ENCODE measurements around the gene TMEM14A. TPM values are rescaled to one million over a fixed set of nuclear protein-coding genes. Genes with fewer than 3 reads are reported as not detected.
"Not testable (repeated sequence)": the region's sequence is repeated elsewhere in the genome, so short reads cannot be mapped to it uniquely, and the experiment has no call there.

TMEM14A gene
- total RNA-seq, 2 experiments from 2014 or later, result 16.8 to 19.3 TPM

DNA sequence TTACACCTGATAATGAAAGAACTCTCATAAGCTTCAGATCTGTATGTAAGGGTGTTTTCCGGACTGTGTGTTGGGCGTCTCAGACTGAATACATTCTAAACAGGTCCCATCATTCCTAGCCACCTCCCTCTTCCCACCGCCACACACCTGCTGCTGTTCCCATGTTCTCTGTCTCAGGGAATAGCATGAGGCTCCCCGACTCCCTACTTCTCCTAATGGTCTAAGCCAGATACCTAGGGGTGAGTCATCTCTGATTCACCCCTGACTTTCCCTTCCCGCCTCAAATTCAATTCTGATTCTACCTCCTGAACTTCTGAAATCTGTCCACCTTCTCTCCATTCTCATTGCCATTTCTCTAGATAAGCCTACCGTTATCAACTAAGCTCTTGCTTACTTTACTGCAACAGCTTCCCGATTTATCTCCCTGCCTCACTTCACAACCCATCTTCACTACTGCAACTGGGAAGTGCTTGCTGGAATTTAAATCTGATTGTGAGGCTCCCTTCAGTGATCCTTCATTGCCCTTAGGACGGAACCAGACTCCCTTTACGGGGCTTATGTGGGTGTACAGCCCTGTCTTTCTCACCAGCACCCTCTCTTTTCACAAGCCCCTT lies 1.6 kb downstream of the TMEM14A start:
- ChIA-PET POLR2A (no interaction called here), CTCF (interaction anchor here (1.1 to 1.8 kb wide), 2 partner anchors 20 to 256 kb away, joined by 3 to 6 read pairs; no protein-coding TSS in a partner anchor)
- peaks cover 13% of the 10 kb centered on the region for H3K36me3 Mint-ChIP-seq
- H3K4me1 Mint-ChIP-seq (ENCODE audit: low read depth), result peaks cover 35% of the 10 kb centered on the region
- no peak overlapping the region for H3K27ac Mint-ChIP-seq
- peak; percentile 15 for DNase-seq
- H3K4me3 Mint-ChIP-seq, result no peak overlapping the region
- intact Hi-C loops (cut with micrococcal nuclease), result loop anchor here (10.0 kb wide), 1 partner anchor 322 kb away; the partner anchor contains the start of gene GSTA4
- H3K27me3 Mint-ChIP-seq, result no peaks in the 10 kb centered on the region
- H3K9me3 Mint-ChIP-seq, result no peaks in the 10 kb centered on the region

DNA sequence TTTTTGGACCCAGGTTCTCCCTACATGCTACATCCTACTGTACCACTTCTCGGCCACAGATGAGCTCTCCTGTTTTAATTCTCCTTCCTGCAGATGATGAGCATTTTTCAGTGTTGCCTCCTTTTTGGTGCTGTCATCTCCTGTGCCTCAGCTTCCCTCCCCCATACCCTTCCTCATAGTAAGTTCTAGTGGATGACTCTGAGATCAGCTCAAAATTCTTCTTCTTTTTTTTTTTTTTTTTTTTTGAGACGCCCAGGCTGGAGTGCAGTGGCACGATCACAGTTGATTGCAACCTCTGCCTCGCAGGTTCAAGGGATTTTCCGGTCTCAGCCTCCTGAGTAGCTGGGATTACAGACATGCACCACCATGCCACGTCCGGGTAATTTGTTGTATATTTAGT lies 3.8 kb downstream of the TMEM14A start:
- Mint-ChIP-seq H3K4me3 (no peak overlapping the region), H3K36me3 (peaks cover 13% of the 10 kb centered on the region), H3K4me1 (ENCODE audit: low read depth) (peaks cover 32% of the 10 kb centered on the region), H3K27me3 (no peaks in the 10 kb centered on the region), H3K27ac (no peak overlapping the region), H3K9me3 (no peaks in the 10 kb centered on the region)
- CTCF ChIA-PET, result interaction anchor here (1.2 to 2.3 kb wide), 5 partner anchors 10 to 611 kb away, joined by 3 to 7 read pairs (median 4); no protein-coding TSS in a partner anchor
- no peak for DNase-seq
- intact Hi-C loops (cut with micrococcal nuclease), result loop anchor here (10.0 kb wide), 1 partner anchor 320 kb away; the partner anchor contains the start of gene GSTA4
- POLR2A ChIA-PET, result no interaction called here

DNA sequence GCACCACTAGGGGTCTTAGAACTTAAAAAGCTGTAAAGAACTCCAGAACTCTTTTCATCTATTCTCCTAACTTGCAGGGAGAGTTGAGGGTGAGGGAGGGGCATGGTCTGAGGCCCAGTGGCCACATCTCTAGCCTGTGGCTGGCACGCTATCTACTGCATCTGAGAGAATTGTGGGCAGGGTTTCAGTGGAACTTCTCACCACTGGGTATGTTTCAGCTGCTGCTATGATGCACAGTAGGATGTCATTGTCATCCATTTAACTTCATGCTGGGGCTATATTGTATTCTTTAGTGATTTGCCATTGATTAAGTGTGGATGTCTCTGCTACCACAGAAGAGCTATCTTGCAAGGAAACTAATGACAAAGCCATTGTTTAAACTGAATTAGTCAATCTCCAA lies 4.5 kb downstream of the TMEM14A start:
- peaks cover 28% of the 10 kb centered on the region for H3K4me1 Mint-ChIP-seq (ENCODE audit: low read depth)
- intact Hi-C loops (cut with micrococcal nuclease), result loop anchor here (10.0 kb wide), 1 partner anchor 319 kb away; the partner anchor contains the start of gene GSTA4
- DNase-seq, result no peak
- H3K36me3 Mint-ChIP-seq, result peaks cover 13% of the 10 kb centered on the region
- POLR2A ChIA-PET, result no interaction called here
- no peaks in the 10 kb centered on the region for H3K27me3 Mint-ChIP-seq
- no peak overlapping the region for H3K27ac Mint-ChIP-seq
- H3K9me3 Mint-ChIP-seq, result no peaks in the 10 kb centered on the region
- CTCF ChIA-PET, result interaction anchor here (1.1 to 2.3 kb wide), 4 partner anchors 10 to 23 kb away, joined by 3 to 6 read pairs (median 4); no protein-coding TSS in a partner anchor
- H3K4me3 Mint-ChIP-seq, result no peak overlapping the region

DNA sequence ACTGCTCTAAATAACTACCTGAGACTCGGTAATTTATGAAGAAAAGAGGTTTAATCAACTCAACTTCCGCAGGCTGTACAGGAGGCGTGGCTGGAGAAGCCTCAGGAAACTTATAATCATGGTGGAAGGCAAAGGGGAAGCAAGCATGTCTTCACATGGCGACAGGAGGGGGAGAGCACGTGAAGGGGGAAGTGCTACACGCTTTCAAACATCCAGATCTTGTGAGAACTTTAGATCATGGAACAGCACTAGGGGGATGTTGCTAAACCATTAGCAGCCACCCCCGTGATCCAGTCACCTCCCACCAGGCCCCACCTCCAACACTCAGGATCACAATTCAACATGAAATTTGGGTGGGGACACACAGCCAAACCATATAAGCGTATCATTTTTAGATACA lies 5.7 kb downstream of the TMEM14A start:
- H3K36me3 Mint-ChIP-seq, result peaks cover 13% of the 10 kb centered on the region
- POLR2A ChIA-PET, result not testable (repeated sequence)
- intact Hi-C loops (cut with micrococcal nuclease), result loop anchor here (10.0 kb wide), 1 partner anchor 318 kb away; the partner anchor contains the start of gene GSTA4

DNA sequence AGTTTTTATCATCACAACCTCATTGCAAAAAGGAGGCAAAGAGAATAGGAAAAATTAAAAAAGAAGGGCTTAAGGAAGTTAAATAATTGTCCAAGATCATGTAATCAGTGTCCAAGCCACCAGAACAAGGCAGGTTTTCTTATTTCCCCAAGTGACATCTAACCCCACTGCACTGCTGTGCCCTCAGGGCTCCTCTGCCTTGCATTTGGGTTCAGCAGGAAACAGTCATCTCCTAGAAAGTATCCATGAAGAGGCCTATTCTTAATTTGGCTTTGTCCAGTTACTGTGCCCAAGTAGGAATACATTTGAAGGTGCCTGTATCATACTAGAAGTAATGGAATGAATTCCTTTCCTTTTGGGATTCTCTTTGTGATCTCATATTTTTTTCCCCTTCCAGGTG lies 10.5 kb downstream of the TMEM14A start:
- Mint-ChIP-seq H3K27ac (no peak overlapping the region), H3K9me3 (no peaks in the 10 kb centered on the region), H3K36me3 (peaks cover 22% of the 10 kb centered on the region), H3K27me3 (no peaks in the 10 kb centered on the region), H3K4me1 (ENCODE audit: low read depth) (peaks cover 5% of the 10 kb centered on the region), H3K4me3 (no peak overlapping the region)
- CTCF ChIA-PET, result no interaction called here
- POLR2A ChIA-PET, result no interaction called here
- intact Hi-C loops (cut with micrococcal nuclease), result no loop called here
- no peak for DNase-seq

More for the DNA sequence above, 5.7 kb downstream of the TMEM14A start:
- H3K9me3 Mint-ChIP-seq, H3K27me3 Mint-ChIP-seq, H3K4me3 Mint-ChIP-seq, DNase-seq, H3K27ac Mint-ChIP-seq: not testable (repeated sequence)
- CTCF ChIA-PET, result interaction anchor here (1.1 kb wide), 1 partner anchor 13 kb away, joined by 3 read pairs; no protein-coding TSS in a partner anchor
- H3K4me1 Mint-ChIP-seq (ENCODE audit: low read depth), result peaks cover 20% of the 10 kb centered on the region

DNA sequence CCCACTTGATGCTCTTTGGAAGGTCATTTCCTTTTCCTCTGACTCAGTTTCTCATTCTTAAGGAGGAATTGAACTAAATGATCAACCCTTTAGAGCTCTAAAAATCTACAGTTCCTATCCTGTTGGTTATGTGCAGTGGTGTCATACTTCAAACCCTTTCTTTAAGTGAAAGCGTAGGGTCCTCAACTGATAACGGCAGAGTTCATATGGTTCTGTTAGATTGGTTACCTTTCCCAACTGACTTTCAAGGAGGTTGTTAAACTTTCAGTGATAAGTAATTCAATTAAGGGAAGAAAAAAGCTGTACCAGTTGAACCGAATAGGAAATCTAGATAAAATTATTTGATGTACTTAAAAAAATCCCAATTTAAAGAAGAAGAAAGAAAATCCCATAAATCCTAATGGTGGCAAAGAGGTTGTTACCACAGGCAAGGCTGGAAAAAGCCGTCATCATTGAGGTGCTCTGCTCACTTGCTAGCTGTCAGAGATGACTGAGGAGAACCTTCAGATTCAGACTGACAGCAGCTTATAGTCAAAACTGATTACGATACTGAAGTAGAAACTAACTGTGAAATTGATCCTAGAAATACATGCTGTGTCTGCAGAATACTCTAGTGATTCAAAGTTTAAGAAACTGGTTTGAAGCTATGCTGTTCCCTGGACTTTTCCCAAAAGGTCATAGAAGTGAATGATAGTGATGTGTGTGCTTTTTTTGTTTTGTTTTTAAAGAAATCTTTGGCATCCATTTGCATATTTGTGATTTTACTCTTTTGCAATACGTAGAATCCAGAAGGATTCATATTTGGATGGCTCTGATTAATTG lies 16.2 kb downstream of the TMEM14A start:
- POLR2A ChIA-PET, result no interaction called here
- no peak for DNase-seq
- Mint-ChIP-seq H3K27ac (no peak overlapping the region), H3K9me3 (no peaks in the 10 kb centered on the region), H3K27me3 (no peaks in the 10 kb centered on the region), H3K4me3 (no peak overlapping the region), H3K4me1 (ENCODE audit: low read depth) (peaks cover 5% of the 10 kb centered on the region), H3K36me3 (peaks cover 14% of the 10 kb centered on the region)
- CTCF ChIA-PET, result no interaction called here
- intact Hi-C loops (cut with micrococcal nuclease), result no loop called here

DNA sequence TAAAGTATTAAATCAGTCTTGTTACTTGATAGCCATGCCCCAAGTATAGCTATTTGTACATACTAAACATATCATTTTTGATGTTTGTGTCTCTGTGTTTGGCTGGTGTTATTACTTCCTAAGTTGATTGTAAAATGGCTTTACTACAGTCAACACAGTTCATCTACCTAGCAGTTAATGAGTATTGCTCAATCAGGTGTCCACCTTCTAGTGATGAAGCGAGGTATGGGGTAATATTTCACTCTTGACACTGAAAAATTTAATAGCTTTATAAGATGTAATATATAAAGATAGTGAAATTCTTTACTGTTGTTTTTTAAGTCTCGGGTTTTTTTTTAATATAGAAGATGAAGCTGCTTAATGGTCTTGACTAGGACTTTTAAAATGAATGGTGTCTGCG lies 18.9 kb downstream of the TMEM14A start:
- Mint-ChIP-seq H3K27me3 (no peaks in the 10 kb centered on the region), H3K4me3 (no peak overlapping the region), H3K27ac (no peak overlapping the region), H3K4me1 (ENCODE audit: low read depth) (peaks cover 3% of the 10 kb centered on the region), H3K9me3 (no peaks in the 10 kb centered on the region), H3K36me3 (peaks cover 4% of the 10 kb centered on the region)
- intact Hi-C loops (cut with micrococcal nuclease), result no loop called here
- ChIA-PET CTCF (interaction anchor here (0.8 to 1.0 kb wide), 2 partner anchors 35 to 38 kb away, joined by 3 read pairs; no protein-coding TSS in a partner anchor), POLR2A (no interaction called here)
- no peak for DNase-seq

DNA sequence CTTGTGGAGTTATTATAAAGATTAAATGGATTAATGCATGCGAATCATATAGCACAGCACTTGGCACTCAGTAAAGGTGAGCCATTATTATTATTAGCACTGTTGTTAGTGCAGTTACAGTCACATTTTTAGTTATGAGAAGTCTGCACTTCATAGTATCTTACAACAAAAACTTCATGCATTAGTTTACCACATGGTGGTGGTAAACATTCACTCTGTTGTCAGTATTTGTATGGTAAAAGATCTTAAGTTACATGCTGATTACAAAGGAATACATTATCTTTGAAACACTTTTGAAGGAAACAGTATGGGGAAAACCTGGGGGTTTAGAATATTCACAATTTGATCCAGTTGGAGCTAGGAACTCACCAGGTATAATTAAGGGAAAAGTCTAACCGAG lies 20.8 kb downstream of the TMEM14A start:
- no peaks in the 10 kb centered on the region for H3K36me3 Mint-ChIP-seq
- no peak for DNase-seq
- intact Hi-C loops (cut with micrococcal nuclease), result no loop called here
- H3K4me1 Mint-ChIP-seq (ENCODE audit: low read depth), result no peaks in the 10 kb centered on the region
- CTCF ChIA-PET, result no interaction called here
- no peak overlapping the region for H3K27ac Mint-ChIP-seq
- no peak overlapping the region for H3K4me3 Mint-ChIP-seq
- H3K27me3 Mint-ChIP-seq, result peaks cover 2% of the 10 kb centered on the region
- H3K9me3 Mint-ChIP-seq, result no peaks in the 10 kb centered on the region
- POLR2A ChIA-PET, result no interaction called here

DNA sequence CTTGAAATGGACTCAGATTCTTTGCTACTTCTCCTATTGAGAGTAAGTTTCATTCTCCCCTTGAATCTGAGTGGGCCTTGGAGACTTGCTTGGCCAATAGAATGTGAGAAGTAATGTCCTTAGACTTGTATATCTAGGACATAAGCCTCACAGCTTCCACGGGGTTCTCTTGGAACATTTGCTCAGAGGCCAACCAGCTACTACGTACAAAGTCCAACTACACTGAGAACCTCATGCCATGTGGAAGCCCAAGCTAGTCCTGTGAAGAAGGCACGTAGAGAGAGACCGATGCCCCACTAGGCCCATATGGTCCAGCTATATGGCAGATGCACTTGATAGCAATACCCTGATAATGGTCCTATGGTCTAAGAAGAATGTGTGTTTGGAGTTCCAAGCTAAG lies 22.9 kb downstream of the TMEM14A start:
- Mint-ChIP-seq H3K4me3 (no peak overlapping the region), H3K27ac (no peak overlapping the region), H3K27me3 (peaks cover 2% of the 10 kb centered on the region), H3K9me3 (no peaks in the 10 kb centered on the region), H3K4me1 (ENCODE audit: low read depth) (no peaks in the 10 kb centered on the region), H3K36me3 (no peaks in the 10 kb centered on the region)
- POLR2A ChIA-PET, result no interaction called here
- CTCF ChIA-PET, result no interaction called here
- intact Hi-C loops (cut with micrococcal nuclease), result no loop called here
- DNase-seq, result no peak

DNA sequence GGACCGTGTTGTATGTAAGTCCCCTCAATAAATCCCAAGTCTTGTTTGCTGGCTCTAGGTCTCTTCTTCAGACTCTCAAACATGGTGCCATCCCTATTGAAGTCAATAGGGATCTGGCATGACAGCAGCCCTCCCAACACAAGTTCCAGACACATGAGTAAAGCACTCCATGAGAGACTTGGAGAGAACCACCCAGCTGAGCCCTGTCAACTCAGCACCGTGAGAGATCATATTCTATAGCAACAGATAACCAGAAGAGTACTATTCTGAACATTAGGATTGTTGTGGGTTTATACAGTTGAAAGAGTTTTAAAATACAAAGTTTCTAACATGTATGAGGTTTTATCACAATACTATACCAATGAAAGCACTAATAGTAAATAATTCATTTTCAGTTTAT lies 23.5 kb downstream of the TMEM14A start:
- Mint-ChIP-seq H3K9me3 (no peaks in the 10 kb centered on the region), H3K27me3 (peaks cover 2% of the 10 kb centered on the region), H3K27ac (no peak overlapping the region), H3K4me1 (ENCODE audit: low read depth) (no peaks in the 10 kb centered on the region), H3K4me3 (no peak overlapping the region), H3K36me3 (no peaks in the 10 kb centered on the region)
- intact Hi-C loops (cut with micrococcal nuclease), result no loop called here
- ChIA-PET CTCF (no interaction called here), POLR2A (no interaction called here)
- DNase-seq, result no peak

DNA sequence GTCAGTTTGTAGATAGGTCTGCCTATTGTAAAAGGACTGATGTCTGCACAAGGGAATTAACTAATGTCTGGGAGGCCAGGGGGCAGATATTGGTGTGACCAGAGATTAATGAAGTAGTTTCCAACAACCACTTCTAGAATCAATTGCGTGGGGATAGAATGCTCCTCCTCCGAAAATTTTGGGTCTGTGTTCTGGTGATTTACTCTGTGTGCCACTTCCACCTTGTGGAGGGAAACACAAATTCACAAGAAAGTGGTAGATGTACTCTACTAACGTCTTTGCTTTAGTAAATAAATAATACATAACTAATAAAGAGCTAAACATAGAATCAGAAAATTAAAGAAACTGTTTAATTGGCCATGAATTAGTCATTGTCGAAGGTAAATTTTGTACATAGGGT lies 25.5 kb downstream of the TMEM14A start:
- Mint-ChIP-seq H3K27ac (no peak overlapping the region), H3K4me3 (no peak overlapping the region), H3K27me3 (peaks cover 2% of the 10 kb centered on the region), H3K4me1 (ENCODE audit: low read depth) (no peaks in the 10 kb centered on the region), H3K36me3 (no peaks in the 10 kb centered on the region), H3K9me3 (no peaks in the 10 kb centered on the region)
- CTCF ChIA-PET, result no interaction called here
- POLR2A ChIA-PET, result no interaction called here
- DNase-seq, result no peak
- intact Hi-C loops (cut with micrococcal nuclease), result no loop called here

DNA sequence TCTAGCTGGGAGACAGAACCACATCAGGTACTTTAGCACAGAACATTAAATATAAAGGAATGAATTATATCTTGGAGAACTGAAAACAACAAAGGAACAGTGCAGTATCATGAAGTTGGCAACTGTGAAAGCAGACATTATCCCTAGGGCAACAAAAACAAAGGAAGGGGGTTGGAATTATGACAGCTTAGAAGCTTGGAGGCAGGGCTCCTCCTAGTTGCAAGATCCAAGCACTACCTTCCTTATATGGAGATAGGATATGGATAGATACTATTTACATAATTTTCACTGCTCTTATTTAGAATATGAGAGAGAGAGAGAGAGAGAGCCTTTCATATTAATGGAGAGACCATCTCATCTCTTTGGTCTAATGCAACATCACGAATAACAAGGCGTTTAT lies 27.0 kb downstream of the TMEM14A start:
- Mint-ChIP-seq H3K36me3 (no peaks in the 10 kb centered on the region), H3K4me1 (ENCODE audit: low read depth) (no peaks in the 10 kb centered on the region), H3K9me3 (no peaks in the 10 kb centered on the region), H3K4me3 (no peak overlapping the region), H3K27me3 (peaks cover 3% of the 10 kb centered on the region), H3K27ac (no peak overlapping the region)
- ChIA-PET POLR2A (no interaction called here), CTCF (no interaction called here)
- intact Hi-C loops (cut with micrococcal nuclease), result no loop called here
- DNase-seq, result no peak
